DND-41 (cell line): Measurements from ENCODE around the gene CAPN2.

Experiments used
- ATAC-seq: fragments of 200-7000 bp; cut with Tn5 transposase; 3 replicates; pipeline ENCODE4 v1.9.1; 2021; ENCODE audit warnings: low read depth; ENCODE audit not compliant: insufficient read depth
- DNase-seq: peaks from one replicate; pipeline ENCODE4 v3.0.0-alpha.2; 2020
- H2AFZ ChIP-seq: 2 replicates; pipeline ENCODE4 v1.6.0; 2012; ENCODE audit warnings: low read depth, low read length
- H3K27ac ChIP-seq: 2 replicates; pipeline ENCODE4 v1.5.1; 2012; ENCODE audit warnings: low read length, inconsistent platforms
- H3K27me3 ChIP-seq: fragments of 200-600 bp; sonication (generic); 2 replicates; pipeline ENCODE4 v1.6.0; 2012; ENCODE audit warnings: low read length, mild to moderate bottlenecking, inconsistent platforms; ENCODE audit not compliant: insufficient read depth, poor library complexity
- H3K36me3 ChIP-seq: 2 replicates; pipeline ENCODE4 v1.5.1; 2012; ENCODE audit warnings: low read length, inconsistent platforms; ENCODE audit not compliant: insufficient read depth
- H3K4me1 ChIP-seq: 2 replicates; pipeline ENCODE4 v1.5.1; 2012; ENCODE audit warnings: mild to moderate bottlenecking, low read length; ENCODE audit not compliant: insufficient read depth
- H3K4me2 ChIP-seq: 2 replicates; pipeline ENCODE4 v1.6.0; 2012; ENCODE audit warnings: mild to moderate bottlenecking, moderate library complexity, low read length, inconsistent platforms; ENCODE audit not compliant: insufficient read depth
- H3K4me3 ChIP-seq, 2 experiments: fragments of 200-600 bp in 1 of 2; shearing (Covaris generic) in 1 of 2; 2 replicates each; pipeline ENCODE4 v1.5.1; 2012 to 2016; ENCODE audit warnings: inconsistent platforms in 2 of 2, low read length in 2 of 2, mild to moderate bottlenecking in 2 of 2, low read depth in 1 of 2, moderate library complexity in 1 of 2
- H3K79me2 ChIP-seq: 2 replicates; pipeline ENCODE4 v1.6.0; 2012; ENCODE audit warnings: low read length, inconsistent platforms; ENCODE audit not compliant: insufficient read depth
- H3K9ac ChIP-seq: 2 replicates; pipeline ENCODE4 v1.6.0; 2012; ENCODE audit warnings: low read depth, mild to moderate bottlenecking, inconsistent platforms, low read length, moderate library complexity
- H3K9me3 ChIP-seq: 2 replicates; pipeline ENCODE4 v1.5.1; 2012; ENCODE audit warnings: low read length, moderate library complexity, mild to moderate bottlenecking, inconsistent platforms; ENCODE audit not compliant: insufficient read depth, severe bottlenecking
- H4K20me1 ChIP-seq: 2 replicates; pipeline ENCODE4 v1.6.0; 2012; ENCODE audit warnings: low read length; ENCODE audit not compliant: insufficient read depth
- CTCF ChIP-seq: IDR thresholded peaks from 2 replicates; pipeline ENCODE4 v1.5.1; 2012; ENCODE audit warnings: borderline replicate concordance, low read length, moderate library complexity, mild to moderate bottlenecking; ENCODE audit not compliant: poor library complexity, severe bottlenecking; ENCODE audit errors: extremely low read depth
- EZH2 ChIP-seq: IDR thresholded peaks from 3 replicates; pipeline ENCODE4 v1.6.1; 2012; ENCODE audit warnings: borderline replicate concordance, low read depth, mild to moderate bottlenecking, moderate library complexity, low read length, inconsistent platforms; ENCODE audit not compliant: severe bottlenecking

CAPN2 gene

GRCh38 chr1:223724376-223724775, 12.0 kb downstream of the CAPN2 start:
- no peak overlapping the region for H3K4me2 ChIP-seq
- no peaks in the 10 kb centered on the region for H3K36me3 ChIP-seq
- no peak overlapping the region for H2AFZ ChIP-seq
- H3K79me2 ChIP-seq = no peaks in the 10 kb centered on the region
- ATAC-seq = no peak
- H4K20me1 ChIP-seq = no peaks in the 10 kb centered on the region
- no peaks in the 10 kb centered on the region for H3K9me3 ChIP-seq
- peaks cover 8% of the 10 kb centered on the region for H3K4me1 ChIP-seq
- peaks cover 6% of the 10 kb centered on the region for H3K27me3 ChIP-seq
- TF ChIP-seq EZH2 (no peak), CTCF (no peak)
- H3K9ac ChIP-seq = no peak overlapping the region
- H3K27ac ChIP-seq = no peak overlapping the region
- H3K4me3 ChIP-seq = no peak overlapping the region
- no peak for DNase-seq

- Histone ChIP-seq H3K4me3 (no peak overlapping the region), H3K4me1 (peaks cover 8% of the 10 kb centered on the region), H2AFZ (no peak overlapping the region), H3K36me3 (no peaks in the 10 kb centered on the region), H3K27ac (no peak overlapping the region), H3K79me2 (no peaks in the 10 kb centered on the region), H3K4me2 (no peak overlapping the region), H3K27me3 (peaks cover 6% of the 10 kb centered on the region), H3K9me3 (no peaks in the 10 kb centered on the region), H4K20me1 (no peaks in the 10 kb centered on the region), H3K9ac (no peak overlapping the region)
- DNase-seq (no peak), ATAC-seq (no peak)
- TF ChIP-seq CTCF (no peak), EZH2 (no peak)
Measured at GRCh38 chr1:223725578-223725977, 13.2 kb downstream of the CAPN2 start.

- Histone ChIP-seq H2AFZ (peak overlapping the region; percentile 38; the same call in 1 of the 2 replicates), H3K4me3 (no peak overlapping the region), H3K79me2 (no peaks in the 10 kb centered on the region), H3K4me2 (no peak overlapping the region), H3K9me3 (no peaks in the 10 kb centered on the region), H3K4me1 (peaks cover 8% of the 10 kb centered on the region), H3K27ac (no peak overlapping the region), H4K20me1 (no peaks in the 10 kb centered on the region), H3K9ac (no peak overlapping the region), H3K36me3 (no peaks in the 10 kb centered on the region), H3K27me3 (peaks cover 10% of the 10 kb centered on the region)
- ATAC-seq (peak; percentile 94), DNase-seq (peak; percentile 60)
- TF ChIP-seq EZH2 = no peak
- TF ChIP-seq CTCF = no peak
Measured at GRCh38 chr1:223726380-223727001, 14.2 kb downstream of the CAPN2 start.
